ENCODE results near the gene TAS2R30.

The TAS2R30 gene

GRCh38 chr12:11134305-11134704 is at the start of gene TAS2R30:
TAS2R30 (minus strand) TSS chr12:11134644; CDS start chr12:11134244, 400 bp downstream.
- no peak for DNase-seq (ENCODE audit: low spot score)

GRCh38 chr12:11183011-11183410 is 48.6 kb upstream of the TAS2R30 start:
- DNase-seq (ENCODE audit: low spot score), result no peak

GRCh38 chr12:11182529-11182928 is 48.1 kb upstream of the TAS2R30 start:
- DNase-seq (ENCODE audit: low spot score), result no peak

- no peak for DNase-seq (ENCODE audit: low spot score)
Observed at GRCh38 chr12:11178250-11178649, 43.8 kb upstream of the TAS2R30 start.

- no peak for DNase-seq (ENCODE audit: low spot score)
Observed at GRCh38 chr12:11174022-11174421, 39.6 kb upstream of the TAS2R30 start.

GRCh38 chr12:11171969-11172675 is 37.7 kb upstream of the TAS2R30 start:
- DNase-seq (ENCODE audit: low spot score), result no peak

GRCh38 chr12:11171145-11171968 is 36.9 kb upstream of the TAS2R30 start, which contains the start of gene SMIM10L1:
SMIM10L1 (plus strand) TSS chr12:11171194; CDS start chr12:11171357, 163 bp downstream.
- DNase-seq (ENCODE audit: low spot score), result peak; percentile 87

GRCh38 chr12:11170810-11171144 is 36.3 kb upstream of the TAS2R30 start:
- DNase-seq (ENCODE audit: low spot score), result no peak

GRCh38 chr12:11166300-11166699 is 31.9 kb upstream of the TAS2R30 start:
- DNase-seq (ENCODE audit: low spot score), result no peak

- DNase-seq (ENCODE audit: low spot score), result no peak
Observed at GRCh38 chr12:11164384-11164783, 29.9 kb upstream of the TAS2R30 start.

- no peak for DNase-seq (ENCODE audit: low spot score)
Observed at GRCh38 chr12:11162502-11162901, 28.1 kb upstream of the TAS2R30 start.

GRCh38 chr12:11158885-11159444 is 24.5 kb upstream of the TAS2R30 start:
- no peak for DNase-seq (ENCODE audit: low spot score)

GRCh38 chr12:11154400-11154925 is 20.0 kb upstream of the TAS2R30 start:
- DNase-seq (ENCODE audit: low spot score), result no peak

GRCh38 chr12:11152725-11153124 is 18.3 kb upstream of the TAS2R30 start:
- DNase-seq (ENCODE audit: low spot score), result no peak

GRCh38 chr12:11150832-11151231 is 16.4 kb upstream of the TAS2R30 start:
- DNase-seq (ENCODE audit: low spot score), result no peak

- no peak for DNase-seq (ENCODE audit: low spot score)
Observed at GRCh38 chr12:11147420-11147819, 13.0 kb upstream of the TAS2R30 start.

GRCh38 chr12:11144297-11144696 is 9.9 kb upstream of the TAS2R30 start:
- no peak for DNase-seq (ENCODE audit: low spot score)

GRCh38 chr12:11143352-11143751 is 8.9 kb upstream of the TAS2R30 start:
- no peak for DNase-seq (ENCODE audit: low spot score)

GRCh38 chr12:11136075-11136474 is 1.6 kb upstream of the TAS2R30 start:
- DNase-seq (ENCODE audit: low spot score), result no peak

- no peak for DNase-seq (ENCODE audit: low spot score)
Observed at GRCh38 chr12:11133816-11134215, 628 bp downstream of the TAS2R30 start.

- DNase-seq (ENCODE audit: low spot score), result peak; percentile 24
Observed at GRCh38 chr12:11133162-11133561, 1.3 kb downstream of the TAS2R30 start.

- peak; percentile 7 for DNase-seq (ENCODE audit: low spot score)
Observed at GRCh38 chr12:11130999-11131398, 3.4 kb downstream of the TAS2R30 start.

- peak; percentile 7 for DNase-seq (ENCODE audit: low spot score)
Observed at GRCh38 chr12:11130382-11130781, 4.1 kb downstream of the TAS2R30 start.
